SK-N-SH treated with all-trans-retinoic acid at 6 μM for 48 hours (cell line): ENCODE measurements around the gene GID4.

Source experiments
- ATAC-seq: fragments of 200-7000 bp; cut with Tn5 transposase; 3 replicates; pipeline ENCODE4 v1.9.1; 2020; ENCODE audit warnings: mild to moderate bottlenecking, moderate library complexity
- ARNTL ChIP-seq: fragments of 450-650 bp; formaldehyde crosslinking; IDR thresholded peaks from 2 replicates; pipeline ENCODE4 v1.5.0; 2020; ENCODE audit warnings: low read depth, mild to moderate bottlenecking, moderate library complexity, borderline replicate concordance
- BACH2 ChIP-seq: fragments of 250-450 bp; sonication (Bioruptor Pico); IDR thresholded peaks from 2 replicates; pipeline ENCODE4 v1.9.0; 2021; ENCODE audit warnings: mild to moderate bottlenecking, borderline replicate concordance
- CSDC2 ChIP-seq: fragments of 250-450 bp; sonication (Bioruptor Pico); IDR thresholded peaks from 2 replicates; pipeline ENCODE4 v1.5.0; 2020; ENCODE audit warnings: mild to moderate bottlenecking, moderate library complexity
- ESRRG ChIP-seq: fragments of 250-450 bp; sonication (Bioruptor Pico); IDR thresholded peaks from 2 replicates; pipeline ENCODE4 v1.6.1; 2021; ENCODE audit warnings: mild to moderate bottlenecking
- GLIS3 ChIP-seq: fragments of 250-450 bp; sonication (Bioruptor Pico); IDR thresholded peaks from 2 replicates; pipeline ENCODE4 v1.5.0; 2020; ENCODE audit warnings: mild to moderate bottlenecking, moderate library complexity
- PPARA ChIP-seq: fragments of 250-450 bp; sonication (Bioruptor Pico); IDR thresholded peaks from 2 replicates; pipeline ENCODE4 v1.5.0; 2020; ENCODE audit warnings: mild to moderate bottlenecking, borderline replicate concordance
- RARB ChIP-seq: fragments of 250-450 bp; sonication (Bioruptor Pico); IDR thresholded peaks from 2 replicates; pipeline ENCODE4 v1.8.0; 2021; ENCODE audit warnings: mild to moderate bottlenecking, moderate library complexity
- SNAI2 ChIP-seq: fragments of 250-450 bp; sonication (Bioruptor Pico); IDR thresholded peaks from 2 replicates; pipeline ENCODE4 v1.5.0; 2020; ENCODE audit warnings: mild to moderate bottlenecking, moderate library complexity
- ZC3H10 ChIP-seq: fragments of 250-450 bp; sonication (Bioruptor Pico); IDR thresholded peaks from 2 replicates; pipeline ENCODE4 v1.5.1; 2021; ENCODE audit warnings: mild to moderate bottlenecking, moderate library complexity
- ZFP3 ChIP-seq: fragments of 250-450 bp; sonication (Bioruptor Pico); IDR thresholded peaks from 2 replicates; pipeline ENCODE4 v1.5.0; 2020; ENCODE audit warnings: mild to moderate bottlenecking, moderate library complexity
- ZFP30 ChIP-seq: fragments of 450-650 bp; formaldehyde crosslinking; IDR thresholded peaks from 2 replicates; pipeline ENCODE4 v1.5.0; 2022; ENCODE audit warnings: mild to moderate bottlenecking, moderate library complexity
- ZNF70 ChIP-seq: fragments of 450-650 bp; formaldehyde crosslinking; IDR thresholded peaks from 2 replicates; pipeline ENCODE4 v1.5.0; 2020; ENCODE audit warnings: mild to moderate bottlenecking, moderate library complexity
- ZNF8 ChIP-seq: fragments of 450-650 bp; formaldehyde crosslinking; IDR thresholded peaks from 2 replicates; pipeline ENCODE4 v1.5.0; 2020; ENCODE audit warnings: mild to moderate bottlenecking, moderate library complexity
- TF ChIP-seq, protein P1 (sequence below): fragments of 250-450 bp; sonication (Bioruptor Pico); IDR thresholded peaks from 2 replicates; pipeline ENCODE4 v1.5.1; 2020; ENCODE audit warnings: low read depth, mild to moderate bottlenecking, moderate library complexity
- TF ChIP-seq, protein P2 (sequence below): fragments of 250-450 bp; sonication (Bioruptor Pico); IDR thresholded peaks from 2 replicates; pipeline ENCODE4 v1.5.1; 2021; ENCODE audit warnings: mild to moderate bottlenecking, moderate library complexity
- TF ChIP-seq, protein P3 (sequence below): fragments of 250-450 bp; sonication (Bioruptor Pico); IDR thresholded peaks from 2 replicates; pipeline ENCODE4 v1.8.0; 2020; ENCODE audit warnings: mild to moderate bottlenecking, moderate library complexity, borderline replicate concordance
- TF ChIP-seq, protein P4 (sequence below): fragments of 250-450 bp; sonication (Bioruptor Pico); IDR thresholded peaks from 2 replicates; pipeline ENCODE4 v1.8.0; 2021; ENCODE audit warnings: low read depth, mild to moderate bottlenecking, moderate library complexity, borderline replicate concordance
- TF ChIP-seq, protein P5 (sequence below): fragments of 250-450 bp; sonication (Bioruptor Pico); IDR thresholded peaks from 2 replicates; pipeline ENCODE4 v1.5.0; 2020; ENCODE audit warnings: mild to moderate bottlenecking, moderate library complexity

The GID4 gene

DNA sequence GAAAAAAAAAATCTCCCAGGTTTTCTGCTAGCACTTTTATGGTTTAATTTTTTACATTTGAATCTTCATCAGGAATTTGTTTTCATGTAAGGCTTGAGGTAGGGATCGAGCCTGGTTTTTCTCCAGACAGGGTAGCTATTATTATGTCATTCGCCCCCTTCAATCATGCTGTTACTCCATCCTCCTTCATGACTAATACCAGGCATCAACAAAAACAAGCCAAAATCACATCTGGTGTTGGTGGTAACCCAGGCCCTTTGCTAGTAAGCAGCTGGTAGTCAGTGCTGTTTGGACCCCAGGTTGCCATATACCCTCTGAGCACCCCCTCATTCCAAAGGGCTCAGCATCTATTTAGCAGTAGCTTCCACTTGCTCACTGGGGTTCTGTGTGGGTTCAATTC is 37.0 kb upstream of the GID4 start:
- TF ChIP-seq, protein P1, sequence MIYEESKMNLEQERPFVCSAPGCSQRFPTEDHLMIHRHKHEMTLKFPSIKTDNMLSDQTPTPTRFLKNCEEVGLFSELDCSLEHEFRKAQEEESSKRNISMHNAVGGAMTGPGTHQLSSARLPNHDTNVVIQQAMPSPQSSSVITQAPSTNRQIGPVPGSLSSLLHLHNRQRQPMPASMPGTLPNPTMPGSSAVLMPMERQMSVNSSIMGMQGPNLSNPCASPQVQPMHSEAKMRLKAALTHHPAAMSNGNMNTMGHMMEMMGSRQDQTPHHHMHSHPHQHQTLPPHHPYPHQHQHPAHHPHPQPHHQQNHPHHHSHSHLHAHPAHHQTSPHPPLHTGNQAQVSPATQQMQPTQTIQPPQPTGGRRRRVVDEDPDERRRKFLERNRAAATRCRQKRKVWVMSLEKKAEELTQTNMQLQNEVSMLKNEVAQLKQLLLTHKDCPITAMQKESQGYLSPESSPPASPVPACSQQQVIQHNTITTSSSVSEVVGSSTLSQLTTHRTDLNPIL (CRISPR knock-in tag) = no peak
- TF ChIP-seq ZFP30 (CRISPR knock-in tag) (no peak), ARNTL (CRISPR knock-in tag) (no peak), RARB (CRISPR knock-in tag) (no peak), ZFP3 (CRISPR knock-in tag) (no peak), ZNF70 (CRISPR knock-in tag) (no peak), CSDC2 (no peak), ZNF8 (CRISPR knock-in tag) (no peak), PPARA (CRISPR knock-in tag) (no peak), BACH2 (CRISPR knock-in tag) (no peak)
- TF ChIP-seq, protein P2, sequence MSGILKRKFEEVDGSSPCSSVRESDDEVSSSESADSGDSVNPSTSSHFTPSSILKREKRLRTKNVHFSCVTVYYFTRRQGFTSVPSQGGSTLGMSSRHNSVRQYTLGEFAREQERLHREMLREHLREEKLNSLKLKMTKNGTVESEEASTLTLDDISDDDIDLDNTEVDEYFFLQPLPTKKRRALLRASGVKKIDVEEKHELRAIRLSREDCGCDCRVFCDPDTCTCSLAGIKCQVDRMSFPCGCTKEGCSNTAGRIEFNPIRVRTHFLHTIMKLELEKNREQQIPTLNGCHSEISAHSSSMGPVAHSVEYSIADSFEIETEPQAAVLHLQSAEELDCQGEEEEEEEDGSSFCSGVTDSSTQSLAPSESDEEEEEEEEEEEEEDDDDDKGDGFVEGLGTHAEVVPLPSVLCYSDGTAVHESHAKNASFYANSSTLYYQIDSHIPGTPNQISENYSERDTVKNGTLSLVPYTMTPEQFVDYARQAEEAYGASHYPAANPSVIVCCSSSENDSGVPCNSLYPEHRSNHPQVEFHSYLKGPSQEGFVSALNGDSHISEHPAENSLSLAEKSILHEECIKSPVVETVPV (CRISPR knock-in tag) = no peak
- TF ChIP-seq, protein P3, sequence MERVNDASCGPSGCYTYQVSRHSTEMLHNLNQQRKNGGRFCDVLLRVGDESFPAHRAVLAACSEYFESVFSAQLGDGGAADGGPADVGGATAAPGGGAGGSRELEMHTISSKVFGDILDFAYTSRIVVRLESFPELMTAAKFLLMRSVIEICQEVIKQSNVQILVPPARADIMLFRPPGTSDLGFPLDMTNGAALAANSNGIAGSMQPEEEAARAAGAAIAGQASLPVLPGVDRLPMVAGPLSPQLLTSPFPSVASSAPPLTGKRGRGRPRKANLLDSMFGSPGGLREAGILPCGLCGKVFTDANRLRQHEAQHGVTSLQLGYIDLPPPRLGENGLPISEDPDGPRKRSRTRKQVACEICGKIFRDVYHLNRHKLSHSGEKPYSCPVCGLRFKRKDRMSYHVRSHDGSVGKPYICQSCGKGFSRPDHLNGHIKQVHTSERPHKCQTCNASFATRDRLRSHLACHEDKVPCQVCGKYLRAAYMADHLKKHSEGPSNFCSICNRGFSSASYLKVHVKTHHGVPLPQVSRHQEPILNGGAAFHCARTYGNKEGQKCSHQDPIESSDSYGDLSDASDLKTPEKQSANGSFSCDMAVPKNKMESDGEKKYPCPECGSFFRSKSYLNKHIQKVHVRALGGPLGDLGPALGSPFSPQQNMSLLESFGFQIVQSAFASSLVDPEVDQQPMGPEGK (CRISPR knock-in tag) = no peak
- TF ChIP-seq, protein P4, sequence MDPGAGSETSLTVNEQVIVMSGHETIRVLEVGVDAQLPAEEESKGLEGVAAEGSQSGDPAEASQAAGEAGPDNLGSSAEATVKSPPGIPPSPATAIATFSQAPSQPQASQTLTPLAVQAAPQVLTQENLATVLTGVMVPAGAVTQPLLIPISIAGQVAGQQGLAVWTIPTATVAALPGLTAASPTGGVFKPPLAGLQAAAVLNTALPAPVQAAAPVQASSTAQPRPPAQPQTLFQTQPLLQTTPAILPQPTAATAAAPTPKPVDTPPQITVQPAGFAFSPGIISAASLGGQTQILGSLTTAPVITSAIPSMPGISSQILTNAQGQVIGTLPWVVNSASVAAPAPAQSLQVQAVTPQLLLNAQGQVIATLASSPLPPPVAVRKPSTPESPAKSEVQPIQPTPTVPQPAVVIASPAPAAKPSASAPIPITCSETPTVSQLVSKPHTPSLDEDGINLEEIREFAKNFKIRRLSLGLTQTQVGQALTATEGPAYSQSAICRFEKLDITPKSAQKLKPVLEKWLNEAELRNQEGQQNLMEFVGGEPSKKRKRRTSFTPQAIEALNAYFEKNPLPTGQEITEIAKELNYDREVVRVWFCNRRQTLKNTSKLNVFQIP (CRISPR knock-in tag) = no peak
- TF ChIP-seq, protein P5, sequence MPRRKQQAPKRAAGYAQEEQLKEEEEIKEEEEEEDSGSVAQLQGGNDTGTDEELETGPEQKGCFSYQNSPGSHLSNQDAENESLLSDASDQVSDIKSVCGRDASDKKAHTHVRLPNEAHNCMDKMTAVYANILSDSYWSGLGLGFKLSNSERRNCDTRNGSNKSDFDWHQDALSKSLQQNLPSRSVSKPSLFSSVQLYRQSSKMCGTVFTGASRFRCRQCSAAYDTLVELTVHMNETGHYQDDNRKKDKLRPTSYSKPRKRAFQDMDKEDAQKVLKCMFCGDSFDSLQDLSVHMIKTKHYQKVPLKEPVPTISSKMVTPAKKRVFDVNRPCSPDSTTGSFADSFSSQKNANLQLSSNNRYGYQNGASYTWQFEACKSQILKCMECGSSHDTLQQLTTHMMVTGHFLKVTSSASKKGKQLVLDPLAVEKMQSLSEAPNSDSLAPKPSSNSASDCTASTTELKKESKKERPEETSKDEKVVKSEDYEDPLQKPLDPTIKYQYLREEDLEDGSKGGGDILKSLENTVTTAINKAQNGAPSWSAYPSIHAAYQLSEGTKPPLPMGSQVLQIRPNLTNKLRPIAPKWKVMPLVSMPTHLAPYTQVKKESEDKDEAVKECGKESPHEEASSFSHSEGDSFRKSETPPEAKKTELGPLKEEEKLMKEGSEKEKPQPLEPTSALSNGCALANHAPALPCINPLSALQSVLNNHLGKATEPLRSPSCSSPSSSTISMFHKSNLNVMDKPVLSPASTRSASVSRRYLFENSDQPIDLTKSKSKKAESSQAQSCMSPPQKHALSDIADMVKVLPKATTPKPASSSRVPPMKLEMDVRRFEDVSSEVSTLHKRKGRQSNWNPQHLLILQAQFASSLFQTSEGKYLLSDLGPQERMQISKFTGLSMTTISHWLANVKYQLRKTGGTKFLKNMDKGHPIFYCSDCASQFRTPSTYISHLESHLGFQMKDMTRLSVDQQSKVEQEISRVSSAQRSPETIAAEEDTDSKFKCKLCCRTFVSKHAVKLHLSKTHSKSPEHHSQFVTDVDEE (CRISPR knock-in tag) = no peak

DNA sequence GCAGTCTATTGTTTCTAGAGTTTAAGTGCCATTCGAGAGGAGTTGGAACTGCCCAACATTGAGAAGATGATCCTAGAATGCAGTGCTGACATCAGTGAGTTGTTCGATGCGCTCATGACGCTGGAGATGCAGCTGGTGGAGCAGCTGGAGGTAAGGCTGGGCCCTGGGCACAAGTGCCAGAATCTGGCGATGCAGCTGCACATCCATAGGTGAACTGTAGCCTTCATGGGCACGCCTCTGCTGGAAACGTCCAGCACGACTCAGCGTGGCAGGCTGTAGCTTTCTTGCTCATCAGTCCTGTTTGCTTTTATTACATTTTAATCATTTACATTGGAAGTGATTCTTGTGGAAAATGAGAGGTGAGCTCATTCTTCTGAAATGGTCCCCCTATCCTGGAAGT is 34.9 kb upstream of the GID4 start:
- no peak for TF ChIP-seq BACH2 (CRISPR knock-in tag)
- TF ChIP-seq ESRRG = no peak
- TF ChIP-seq RARB (CRISPR knock-in tag) = no peak
- no peak for TF ChIP-seq SNAI2 (CRISPR knock-in tag)
- TF ChIP-seq, protein P1 (CRISPR knock-in tag) = no peak
- no peak for TF ChIP-seq ZC3H10 (CRISPR knock-in tag)
- TF ChIP-seq ZNF8 (CRISPR knock-in tag) = no peak
- TF ChIP-seq ZFP30 (CRISPR knock-in tag) = no peak
- TF ChIP-seq, protein P5 (CRISPR knock-in tag) = no peak
- no peak for TF ChIP-seq ZNF70 (CRISPR knock-in tag)
- TF ChIP-seq GLIS3 (CRISPR knock-in tag) = no peak
- TF ChIP-seq, protein P2 (CRISPR knock-in tag) = no peak
- TF ChIP-seq ARNTL (CRISPR knock-in tag) = no peak
- no peak for ATAC-seq

More for the DNA sequence above, 37.0 kb upstream of the GID4 start:
- ATAC-seq = no peak
